ENCODE results near the gene LRRC8E.
"Not testable (repeated sequence)": the region's sequence is repeated elsewhere in the genome, so short reads cannot be mapped to it uniquely, and the experiment has no call there.

LRRC8E gene

GRCh38 chr19:7916103-7916954 is 28.0 kb downstream of the LRRC8E start:
- peaks cover 14 to 20% of the 10 kb centered on the region in 2 experiments for H3K36me3 ChIP-seq (ENCODE audit: control insufficient read depth in 1 of 2, insufficient read depth in 2 of 2, low read length in 2 of 2)
- peaks cover 7% of the 10 kb centered on the region for H3K9me3 ChIP-seq (ENCODE audit: insufficient read depth, low read depth, low read length)
- no peak overlapping the region for H3K9ac ChIP-seq (ENCODE audit: low read length)
- H3K18ac ChIP-seq (ENCODE audit: low read length), result no peak overlapping the region
- H2AK5ac ChIP-seq (ENCODE audit: low read length), result no peak overlapping the region
- no peak overlapping the region for H3K14ac ChIP-seq (ENCODE audit: low read length)
- H2BK5ac ChIP-seq (ENCODE audit: low read depth, low read length, poor library complexity), result no peak overlapping the region
- H3K4me2 ChIP-seq (ENCODE audit: low read length), result peak overlapping the region; percentile 52
- peaks cover 2% of the 10 kb centered on the region for H3K79me2 ChIP-seq (ENCODE audit: control insufficient read depth, insufficient read depth, low read length, poor library complexity)
- H4K8ac ChIP-seq (ENCODE audit: low read depth, low read length), result peak overlapping the region; percentile 23
- H3K4ac ChIP-seq (ENCODE audit: low read depth, low read length), result no peak overlapping the region
- H3K4me1 ChIP-seq (ENCODE audit: control insufficient read depth in 1 of 2, insufficient read depth in 2 of 2, low read length in 2 of 2), result peaks cover 16 to 23% of the 10 kb centered on the region in 2 experiments
- no peak overlapping the region for H2BK12ac ChIP-seq (ENCODE audit: low read length)
- WGBS (ENCODE audit: extremely low coverage, insufficient coverage, insufficient read length), result no CpG with 5 or more reads among the region's 104 CpGs
- H2AFZ ChIP-seq (ENCODE audit: insufficient read depth, low read length, poor library complexity), result no peak overlapping the region
- H3K27ac ChIP-seq (ENCODE audit: low read depth, low read length), result no peak overlapping the region
- H2BK120ac ChIP-seq (ENCODE audit: insufficient read depth, low read length, poor library complexity), result no peak overlapping the region
- H3K23ac ChIP-seq (ENCODE audit: low read length), result no peak overlapping the region
- DNase-seq, result peak in 1 of 2 donors; percentile 62
- no peak overlapping the region for H3K4me3 ChIP-seq (ENCODE audit: low read depth, low read length)
- H4K91ac ChIP-seq (ENCODE audit: low read depth, low read length), result no peak overlapping the region
- H4K12ac ChIP-seq (ENCODE audit: low read depth, low read length), result no peak overlapping the region
- peaks cover 31% of the 10 kb centered on the region for H3K27me3 ChIP-seq (ENCODE audit: insufficient read depth, low read length)
- H3K79me1 ChIP-seq (ENCODE audit: low read length), result peaks cover 2% of the 10 kb centered on the region

GRCh38 chr19:7916955-7917266 is 28.6 kb downstream of the LRRC8E start:
- peaks cover 31% of the 10 kb centered on the region for H3K27me3 ChIP-seq (ENCODE audit: insufficient read depth, low read length)
- no peak for DNase-seq
- H2AK5ac ChIP-seq (ENCODE audit: low read length), result no peak overlapping the region
- H3K4me1 ChIP-seq (ENCODE audit: control insufficient read depth in 1 of 2, insufficient read depth in 2 of 2, low read length in 2 of 2), result peaks cover 16 to 23% of the 10 kb centered on the region in 2 experiments
- no peak overlapping the region for H3K4ac ChIP-seq (ENCODE audit: low read depth, low read length)
- peaks cover 12 to 18% of the 10 kb centered on the region in 2 experiments for H3K36me3 ChIP-seq (ENCODE audit: control insufficient read depth in 1 of 2, insufficient read depth in 2 of 2, low read length in 2 of 2)
- H2BK120ac ChIP-seq (ENCODE audit: insufficient read depth, low read length, poor library complexity), result no peak overlapping the region
- H3K14ac ChIP-seq (ENCODE audit: low read length), result no peak overlapping the region
- H3K27ac ChIP-seq (ENCODE audit: low read depth, low read length), result no peak overlapping the region
- H4K91ac ChIP-seq (ENCODE audit: low read depth, low read length), result no peak overlapping the region
- H4K8ac ChIP-seq (ENCODE audit: low read depth, low read length), result no peak overlapping the region
- peaks cover 7% of the 10 kb centered on the region for H3K9me3 ChIP-seq (ENCODE audit: insufficient read depth, low read depth, low read length)
- no CpG with 5 or more reads among the region's 12 CpGs for WGBS (ENCODE audit: extremely low coverage, insufficient coverage, insufficient read length)
- no peak overlapping the region for H2BK5ac ChIP-seq (ENCODE audit: low read depth, low read length, poor library complexity)
- H2BK12ac ChIP-seq (ENCODE audit: low read length), result no peak overlapping the region
- no peak overlapping the region for H3K18ac ChIP-seq (ENCODE audit: low read length)
- no peak overlapping the region for H3K4me3 ChIP-seq (ENCODE audit: low read depth, low read length)
- H3K79me1 ChIP-seq (ENCODE audit: low read length), result peaks cover 2% of the 10 kb centered on the region
- no peak overlapping the region for H2AFZ ChIP-seq (ENCODE audit: insufficient read depth, low read length, poor library complexity)
- peak overlapping the region; percentile 52 for H3K4me2 ChIP-seq (ENCODE audit: low read length)
- no peak overlapping the region for H3K9ac ChIP-seq (ENCODE audit: low read length)
- no peak overlapping the region for H4K12ac ChIP-seq (ENCODE audit: low read depth, low read length)
- H3K79me2 ChIP-seq (ENCODE audit: control insufficient read depth, insufficient read depth, low read length, poor library complexity), result peaks cover 2% of the 10 kb centered on the region
- H3K23ac ChIP-seq (ENCODE audit: low read length), result no peak overlapping the region

- Histone ChIP-seq H3K79me1 (ENCODE audit: low read length) (peaks cover 2% of the 10 kb centered on the region), H3K4me3 (ENCODE audit: low read depth, low read length) (peak overlapping the region; percentile 63), H3K18ac (ENCODE audit: low read length) (no peak overlapping the region), H3K4me2 (ENCODE audit: low read length) (peak overlapping the region; percentile 52), H2BK120ac (ENCODE audit: insufficient read depth, low read length, poor library complexity) (no peak overlapping the region), H2AFZ (ENCODE audit: insufficient read depth, low read length, poor library complexity) (peak overlapping the region; percentile 17), H4K12ac (ENCODE audit: low read depth, low read length) (peak overlapping the region; percentile 17), H3K4ac (ENCODE audit: low read depth, low read length) (no peak overlapping the region), H4K91ac (ENCODE audit: low read depth, low read length) (no peak overlapping the region), H3K14ac (ENCODE audit: low read length) (no peak overlapping the region), H3K36me3 (ENCODE audit: control insufficient read depth in 1 of 2, insufficient read depth in 2 of 2, low read length in 2 of 2) (peaks cover 13 to 19% of the 10 kb centered on the region in 2 experiments), H3K9me3 (ENCODE audit: insufficient read depth, low read depth, low read length) (peaks cover 7% of the 10 kb centered on the region), H3K4me1 (ENCODE audit: control insufficient read depth in 1 of 2, insufficient read depth in 2 of 2, low read length in 2 of 2) (peaks cover 16 to 23% of the 10 kb centered on the region in 2 experiments), H2BK12ac (ENCODE audit: low read length) (no peak overlapping the region), H3K27ac (ENCODE audit: low read depth, low read length) (no peak overlapping the region), H3K27me3 (ENCODE audit: insufficient read depth, low read length) (peaks cover 31% of the 10 kb centered on the region), H3K79me2 (ENCODE audit: control insufficient read depth, insufficient read depth, low read length, poor library complexity) (peaks cover 2% of the 10 kb centered on the region), H4K8ac (ENCODE audit: low read depth, low read length) (peak overlapping the region; percentile 19), H2AK5ac (ENCODE audit: low read length) (no peak overlapping the region), H3K9ac (ENCODE audit: low read length) (no peak overlapping the region), H2BK5ac (ENCODE audit: low read depth, low read length, poor library complexity) (no peak overlapping the region), H3K23ac (ENCODE audit: low read length) (no peak overlapping the region)
- peak; percentile 78 to 84 for DNase-seq
- WGBS (ENCODE audit: extremely low coverage, insufficient coverage, insufficient read length), result no CpG with 5 or more reads among the region's 71 CpGs
Measured at GRCh38 chr19:7917267-7918061, 29.2 kb downstream of the LRRC8E start.

- H2AK5ac ChIP-seq (ENCODE audit: low read length), result not testable (repeated sequence)
Measured at GRCh38 chr19:7918062-7918614, 29.8 kb downstream of the LRRC8E start.

More at GRCh38 chr19:7918062-7918614, 29.8 kb downstream of the LRRC8E start:
- not testable (repeated sequence) for H3K27ac ChIP-seq (ENCODE audit: low read depth, low read length); H3K9me3 ChIP-seq (ENCODE audit: insufficient read depth, low read depth, low read length); H2BK120ac ChIP-seq (ENCODE audit: insufficient read depth, low read length, poor library complexity); H3K14ac ChIP-seq (ENCODE audit: low read length); H3K79me1 ChIP-seq (ENCODE audit: low read length); H2BK12ac ChIP-seq (ENCODE audit: low read length); DNase-seq; H3K4me3 ChIP-seq (ENCODE audit: low read depth, low read length); H3K79me2 ChIP-seq (ENCODE audit: control insufficient read depth, insufficient read depth, low read length, poor library complexity); H4K91ac ChIP-seq (ENCODE audit: low read depth, low read length); H2BK5ac ChIP-seq (ENCODE audit: low read depth, low read length, poor library complexity); H4K12ac ChIP-seq (ENCODE audit: low read depth, low read length); H3K9ac ChIP-seq (ENCODE audit: low read length); H3K4ac ChIP-seq (ENCODE audit: low read depth, low read length); H3K23ac ChIP-seq (ENCODE audit: low read length); H4K8ac ChIP-seq (ENCODE audit: low read depth, low read length); H3K18ac ChIP-seq (ENCODE audit: low read length)
- Histone ChIP-seq H2AFZ (ENCODE audit: insufficient read depth, low read length, poor library complexity) (peak overlapping the region; percentile 17), H3K36me3 (ENCODE audit: control insufficient read depth in 1 of 2, insufficient read depth in 2 of 2, low read length in 2 of 2) (peaks cover 16 to 21% of the 10 kb centered on the region in 2 experiments), H3K4me2 (ENCODE audit: low read length) (peak overlapping the region; percentile 52), H3K27me3 (ENCODE audit: insufficient read depth, low read length) (peaks cover 31% of the 10 kb centered on the region), H3K4me1 (ENCODE audit: control insufficient read depth in 1 of 2, insufficient read depth in 2 of 2, low read length in 2 of 2) (peaks cover 16 to 23% of the 10 kb centered on the region in 2 experiments)
- WGBS (ENCODE audit: extremely low coverage, insufficient coverage, insufficient read length), result no CpG with 5 or more reads among the region's 29 CpGs

All from trophoblast cell (in vitro differentiated cells and primary cell).